Large intestine (tissue), 3 donors: Measurements from ENCODE around the gene SP100. TPM values are rescaled to one million over a fixed set of nuclear protein-coding genes. Genes with fewer than 3 reads are reported as not detected.
"Not testable (repeated sequence)": the region's sequence is repeated elsewhere in the genome, so short reads cannot be mapped to it uniquely, and the experiment has no call there.

Source experiments
- DNase-seq, 2 donors: peaks; one replicate each; pipeline versions ENCODE4 v3.0.0 to v3.0.0-alpha.2; 2013
- H3K27ac ChIP-seq: one replicate; pipeline ENCODE4 v1.5.1; 2013; ENCODE audit warnings: low read length
- H3K27me3 ChIP-seq: 2 replicates; pipeline ENCODE4 v1.6.1; 2013; ENCODE audit warnings: low read length; ENCODE audit not compliant: control insufficient read depth, insufficient read depth
- H3K36me3 ChIP-seq: 2 replicates; pipeline ENCODE4 v1.6.1; 2013; ENCODE audit warnings: low read length; ENCODE audit not compliant: control insufficient read depth, insufficient read depth
- H3K4me1 ChIP-seq: one replicate; pipeline ENCODE4 v1.6.1; 2013; ENCODE audit warnings: low read length; ENCODE audit not compliant: control insufficient read depth, insufficient read depth
- H3K4me3 ChIP-seq: one replicate; pipeline ENCODE4 v1.5.1; 2013; ENCODE audit warnings: low read length
- H3K9me3 ChIP-seq: one replicate; pipeline ENCODE4 v1.6.1; 2013; ENCODE audit warnings: mild to moderate bottlenecking, low read depth, low read length, moderate library complexity; ENCODE audit not compliant: control insufficient read depth
- WGBS: methylation state at CpG from one replicate; pipeline ENCODE4 v1.1.5; 2013; ENCODE audit warnings: low lambda C conversion rate; ENCODE audit not compliant: insufficient coverage; 5-methylcytosine and 5-hydroxymethylcytosine counted together
- polyA plus RNA-seq: library from polyadenylated mRNA; unstranded; fragments of 120-200 nt; gene quantifications from one replicate; pipeline ENCODE4 v1.2.1, GENCODE V29; 2013

The SP100 gene
- polyA plus RNA-seq, 1 donor, result 43.7 TPM

GRCh38 chr2:230457073-230457768, 41.2 kb downstream of the SP100 start:
- peaks cover 7% of the 10 kb centered on the region for H3K9me3 ChIP-seq
- no peak overlapping the region for H3K4me3 ChIP-seq
- no peak overlapping the region for H3K27ac ChIP-seq
- no peaks in the 10 kb centered on the region for H3K27me3 ChIP-seq
- H3K36me3 ChIP-seq, result peaks cover 32% of the 10 kb centered on the region
- WGBS, result 83% methylated on average over 2 of the region's 4 CpGs
- DNase-seq, result no peak
- no peaks in the 10 kb centered on the region for H3K4me1 ChIP-seq

GRCh38 chr2:230457793-230458192, 41.8 kb downstream of the SP100 start:
- no peak overlapping the region for H3K4me3 ChIP-seq
- peaks cover 7% of the 10 kb centered on the region for H3K9me3 ChIP-seq
- H3K27me3 ChIP-seq, result no peaks in the 10 kb centered on the region
- no peaks in the 10 kb centered on the region for H3K4me1 ChIP-seq
- no peak overlapping the region for H3K27ac ChIP-seq
- H3K36me3 ChIP-seq, result peaks cover 34% of the 10 kb centered on the region
- no peak for DNase-seq

GRCh38 chr2:230459216-230459615, 43.2 kb downstream of the SP100 start:
- no peaks in the 10 kb centered on the region for H3K4me1 ChIP-seq
- DNase-seq, result no peak
- peaks cover 7% of the 10 kb centered on the region for H3K9me3 ChIP-seq
- no peak overlapping the region for H3K27ac ChIP-seq
- no peaks in the 10 kb centered on the region for H3K27me3 ChIP-seq
- peaks cover 36% of the 10 kb centered on the region for H3K36me3 ChIP-seq
- H3K4me3 ChIP-seq, result no peak overlapping the region

GRCh38 chr2:230471074-230471473, 55.1 kb downstream of the SP100 start:
- Histone ChIP-seq H3K36me3 (peaks cover 39% of the 10 kb centered on the region), H3K27ac (no peak overlapping the region), H3K27me3 (no peaks in the 10 kb centered on the region), H3K9me3 (no peaks in the 10 kb centered on the region), H3K4me3 (no peak overlapping the region), H3K4me1 (no peaks in the 10 kb centered on the region)
- WGBS, result 95% methylated on average over 2 of the region's 4 CpGs
- DNase-seq, result no peak

- no peaks in the 10 kb centered on the region for H3K9me3 ChIP-seq
- H3K4me3 ChIP-seq, result no peak overlapping the region
- DNase-seq, result peak in 1 of 2 donors; percentile 11
- no peaks in the 10 kb centered on the region for H3K4me1 ChIP-seq
- H3K27ac ChIP-seq, result no peak overlapping the region
- peaks cover 28% of the 10 kb centered on the region for H3K36me3 ChIP-seq
- no peaks in the 10 kb centered on the region for H3K27me3 ChIP-seq
Measured at GRCh38 chr2:230472621-230473018, 56.6 kb downstream of the SP100 start.

GRCh38 chr2:230473378-230473777, 57.4 kb downstream of the SP100 start:
- H3K27me3 ChIP-seq, result no peaks in the 10 kb centered on the region
- no peaks in the 10 kb centered on the region for H3K9me3 ChIP-seq
- H3K4me1 ChIP-seq, result no peaks in the 10 kb centered on the region
- peaks cover 24% of the 10 kb centered on the region for H3K36me3 ChIP-seq
- H3K4me3 ChIP-seq, result no peak overlapping the region
- WGBS, result no CpG with 5 or more reads among the region's 3 CpGs
- peak in 1 of 2 donors; percentile 7 for DNase-seq
- no peak overlapping the region for H3K27ac ChIP-seq

- Histone ChIP-seq H3K4me1 (no peaks in the 10 kb centered on the region), H3K4me3 (no peak overlapping the region), H3K27me3 (no peaks in the 10 kb centered on the region), H3K27ac (no peak overlapping the region), H3K9me3 (no peaks in the 10 kb centered on the region), H3K36me3 (peaks cover 10% of the 10 kb centered on the region)
- DNase-seq, result no peak
- 100% methylated on average over 1 of the region's 1 CpG for WGBS
Measured at GRCh38 chr2:230475143-230475542, 59.1 kb downstream of the SP100 start.

- no peak overlapping the region for H3K4me3 ChIP-seq
- WGBS, result no CpG with 5 or more reads among the region's 4 CpGs
- no peak for DNase-seq
- no peaks in the 10 kb centered on the region for H3K4me1 ChIP-seq
- no peaks in the 10 kb centered on the region for H3K9me3 ChIP-seq
- no peaks in the 10 kb centered on the region for H3K27me3 ChIP-seq
- H3K36me3 ChIP-seq, result no peaks in the 10 kb centered on the region
- H3K27ac ChIP-seq, result no peak overlapping the region
Measured at GRCh38 chr2:230485801-230486341, 69.9 kb downstream of the SP100 start.

GRCh38 chr2:230491219-230491618, 75.2 kb downstream of the SP100 start:
- not testable (repeated sequence) for H3K27me3 ChIP-seq, H3K4me3 ChIP-seq, DNase-seq, H3K4me1 ChIP-seq, H3K9me3 ChIP-seq, H3K27ac ChIP-seq
- no CpG with 5 or more reads among the region's 2 CpGs for WGBS
- peaks cover 15% of the 10 kb centered on the region for H3K36me3 ChIP-seq

- H3K36me3 ChIP-seq, result peaks cover 15% of the 10 kb centered on the region
- H3K27ac ChIP-seq, result no peak overlapping the region
- WGBS, result no CpG with 5 or more reads among the region's 1 CpG
- H3K4me3 ChIP-seq, result no peak overlapping the region
- no peaks in the 10 kb centered on the region for H3K4me1 ChIP-seq
- no peak for DNase-seq
- H3K9me3 ChIP-seq, result no peaks in the 10 kb centered on the region
- H3K27me3 ChIP-seq, result no peaks in the 10 kb centered on the region
Measured at GRCh38 chr2:230492107-230492506, 76.1 kb downstream of the SP100 start.

GRCh38 chr2:230494980-230495379, 79.0 kb downstream of the SP100 start:
- Histone ChIP-seq H3K36me3 (peaks cover 25% of the 10 kb centered on the region), H3K27ac (no peak overlapping the region), H3K9me3 (no peaks in the 10 kb centered on the region), H3K4me3 (no peak overlapping the region), H3K27me3 (no peaks in the 10 kb centered on the region), H3K4me1 (no peaks in the 10 kb centered on the region)
- DNase-seq, result no peak
- no CpG with 5 or more reads among the region's 1 CpG for WGBS
